ENCODE data around the gene PLK3.
"Not testable (repeated sequence)": the region's sequence is repeated elsewhere in the genome, so short reads cannot be mapped to it uniquely, and the experiment has no call there.

Gene PLK3

GRCh38 chr1:44788120-44788860 lies 11.9 kb upstream of the PLK3 start, which contains the start of gene BEST4:
TSS of gene BEST4 (minus strand) at chr1:44788170. CDS start at chr1:44787705, 465 bp downstream.
- Histone ChIP-seq H3K36me3 (ENCODE audit: control insufficient read depth, insufficient read depth, low read length) (no peaks in the 10 kb centered on the region), H3K4me3 (ENCODE audit: extremely low read depth, insufficient read depth, low read length, poor library complexity, severe bottlenecking) (no peak within 1 kb of the TSS), H3K27ac (ENCODE audit: low read depth, low read length, severe bottlenecking) (no peak within 1 kb of the TSS), H3K9me3 (ENCODE audit: control insufficient read depth, low read length) (no peaks in the 10 kb centered on the region), H3K4me1 (ENCODE audit: control insufficient read depth, insufficient read depth, low read length, poor library complexity, severe bottlenecking) (peaks cover 12% of the 10 kb centered on the region)
- WGBS, 2 experiments (ENCODE audit: insufficient coverage in 2 of 2), result 96 to 98% methylated on average over 6 of the region's 9 CpGs

- Histone ChIP-seq H3K9me3 (ENCODE audit: control insufficient read depth, low read length) (no peaks in the 10 kb centered on the region), H3K27ac (ENCODE audit: low read depth, low read length, severe bottlenecking) (no peak overlapping the region)
- 80 to 89% methylated on average over 4 to 6 of the region's 7 CpGs for WGBS, 2 experiments (ENCODE audit: insufficient coverage in 2 of 2)
These were observed 9.0 kb upstream of the PLK3 start for GRCh38 chr1:44790968-44791801.

DNA sequence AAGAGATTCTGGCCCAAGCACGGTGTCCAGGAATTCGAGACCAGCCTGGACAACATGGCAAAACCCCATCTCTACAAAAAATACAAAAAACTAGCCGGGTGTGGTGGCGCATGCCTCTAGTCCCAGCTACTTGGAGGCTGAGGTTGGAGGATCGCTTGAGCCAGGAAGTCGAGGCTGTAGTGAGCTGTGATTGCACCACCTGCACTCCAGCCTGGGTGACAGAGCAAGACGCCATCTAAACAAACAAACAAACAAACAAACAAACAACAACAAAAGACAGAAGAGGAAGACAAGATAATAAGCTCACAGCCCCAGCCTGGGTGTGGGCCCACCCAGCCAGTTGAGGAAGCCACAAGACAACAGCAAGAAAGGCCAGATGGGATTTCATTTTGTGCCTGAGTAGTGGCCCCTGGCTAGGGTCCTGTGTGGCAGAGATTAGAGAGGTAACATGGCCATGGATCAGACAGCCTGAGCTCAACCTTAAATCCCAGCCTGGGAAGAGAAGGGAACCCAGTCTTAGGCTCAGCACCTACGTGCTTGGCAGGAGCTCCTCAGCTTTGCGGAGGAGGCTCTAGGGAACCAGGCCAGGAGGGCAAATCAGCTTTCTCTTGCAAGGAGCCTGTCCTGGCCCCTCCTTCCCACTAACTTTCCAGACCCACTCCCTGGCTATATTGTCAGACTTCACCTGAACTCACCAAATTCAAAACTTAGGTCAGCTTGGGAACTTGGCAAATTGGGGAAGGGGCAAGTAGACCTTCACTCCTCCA lies 7.3 kb upstream of the PLK3 start:
- no peaks in the 10 kb centered on the region for H3K4me1 ChIP-seq (ENCODE audit: control insufficient read depth, insufficient read depth, low read length, poor library complexity, severe bottlenecking)
- no peaks in the 10 kb centered on the region for H3K9me3 ChIP-seq (ENCODE audit: control insufficient read depth, low read length)
- H3K4me3 ChIP-seq (ENCODE audit: extremely low read depth, insufficient read depth, low read length, poor library complexity, severe bottlenecking), result no peak overlapping the region
- whole genome bisulfite sequencing, 2 experiments (ENCODE audit: insufficient coverage in 2 of 2), result 90% methylated on average over 4 to 7 of the region's 9 CpGs
- H3K27ac ChIP-seq (ENCODE audit: low read depth, low read length, severe bottlenecking), result no peak overlapping the region
- no peaks in the 10 kb centered on the region for H3K36me3 ChIP-seq (ENCODE audit: control insufficient read depth, insufficient read depth, low read length)

More at GRCh38 chr1:44790968-44791801, 9.0 kb upstream of the PLK3 start:
- H3K4me1 ChIP-seq (ENCODE audit: control insufficient read depth, insufficient read depth, low read length, poor library complexity, severe bottlenecking), result no peaks in the 10 kb centered on the region
- H3K36me3 ChIP-seq (ENCODE audit: control insufficient read depth, insufficient read depth, low read length), result no peaks in the 10 kb centered on the region
- no peak overlapping the region for H3K4me3 ChIP-seq (ENCODE audit: extremely low read depth, insufficient read depth, low read length, poor library complexity, severe bottlenecking)

GRCh38 chr1:44797886-44798285 lies 2.3 kb upstream of the PLK3 start:
- H3K4me1 ChIP-seq (ENCODE audit: control insufficient read depth, insufficient read depth, low read length, poor library complexity, severe bottlenecking), result peaks cover 17% of the 10 kb centered on the region
- H3K27ac ChIP-seq (ENCODE audit: low read depth, low read length, severe bottlenecking); H3K4me3 ChIP-seq (ENCODE audit: extremely low read depth, insufficient read depth, low read length, poor library complexity, severe bottlenecking); H3K9me3 ChIP-seq (ENCODE audit: control insufficient read depth, low read length): not testable (repeated sequence)
- H3K36me3 ChIP-seq (ENCODE audit: control insufficient read depth, insufficient read depth, low read length), result peaks cover 12% of the 10 kb centered on the region
- 87 to 90% methylated on average over 5 to 6 of the region's 8 CpGs for WGBS, 2 experiments (ENCODE audit: insufficient coverage in 2 of 2)

DNA sequence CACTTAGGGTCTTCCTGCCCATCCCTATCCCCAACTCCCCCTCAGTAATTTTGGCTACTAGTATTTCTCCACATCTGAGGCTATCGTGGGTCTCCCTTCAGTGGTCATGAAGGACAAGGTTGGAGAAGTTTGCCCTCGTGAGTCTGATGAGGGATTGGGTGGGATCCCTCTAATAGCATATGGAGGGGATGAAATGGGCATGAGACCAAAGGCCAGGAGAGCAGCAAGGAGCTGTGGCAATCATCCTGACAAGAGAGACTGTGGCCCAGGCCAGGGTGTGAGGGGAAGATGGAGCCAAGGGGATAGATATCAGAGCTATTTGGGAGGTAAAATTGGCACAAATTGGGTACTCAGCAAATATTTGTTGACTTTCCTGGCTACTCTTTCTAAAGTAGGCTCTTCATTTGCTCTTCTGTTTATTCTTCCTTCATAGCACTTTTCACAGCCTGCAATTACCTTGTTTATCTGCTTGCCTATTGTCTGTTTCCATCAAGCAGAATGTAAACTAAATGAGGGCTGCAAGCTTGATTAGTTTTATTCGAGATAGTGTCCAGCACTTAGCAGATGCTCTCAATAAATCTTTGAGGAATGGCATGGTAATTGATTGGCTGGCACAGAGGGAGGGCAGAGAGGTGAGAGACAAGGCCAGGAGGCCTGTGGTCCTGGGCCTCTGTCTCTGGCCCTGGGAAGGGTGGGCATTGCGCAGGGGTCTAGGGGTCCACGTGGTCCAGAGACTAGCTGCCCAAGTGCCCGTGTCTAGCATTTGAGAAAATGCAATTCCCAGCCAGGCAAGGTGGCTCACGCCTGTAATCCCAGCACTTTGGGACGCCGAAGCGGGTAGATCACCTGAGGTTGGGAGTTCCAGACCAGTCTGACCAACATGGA lies 1.5 kb upstream of the PLK3 start:
- Histone ChIP-seq H3K4me3 (ENCODE audit: extremely low read depth, insufficient read depth, low read length, poor library complexity, severe bottlenecking) (no peak overlapping the region), H3K27ac (ENCODE audit: low read depth, low read length, severe bottlenecking) (no peak overlapping the region), H3K4me1 (ENCODE audit: control insufficient read depth, insufficient read depth, low read length, poor library complexity, severe bottlenecking) (peaks cover 25% of the 10 kb centered on the region), H3K9me3 (ENCODE audit: control insufficient read depth, low read length) (no peaks in the 10 kb centered on the region), H3K36me3 (ENCODE audit: control insufficient read depth, insufficient read depth, low read length) (peaks cover 21% of the 10 kb centered on the region)
- 94 to 100% methylated on average over 7 to 9 of the region's 10 CpGs for WGBS, 2 experiments (ENCODE audit: insufficient coverage in 2 of 2)

- peaks cover 50% of the 10 kb centered on the region for H3K36me3 ChIP-seq (ENCODE audit: control insufficient read depth, insufficient read depth, low read length)
- H3K27ac ChIP-seq (ENCODE audit: low read depth, low read length, severe bottlenecking), result no peak overlapping the region
- peaks cover 49% of the 10 kb centered on the region for H3K4me1 ChIP-seq (ENCODE audit: control insufficient read depth, insufficient read depth, low read length, poor library complexity, severe bottlenecking)
- WGBS, 2 experiments (ENCODE audit: insufficient coverage in 2 of 2), result 78 to 79% methylated on average over 9 to 10 of the region's 13 CpGs
- peak overlapping the region; percentile 91 for H3K4me3 ChIP-seq (ENCODE audit: extremely low read depth, insufficient read depth, low read length, poor library complexity, severe bottlenecking)
- no peaks in the 10 kb centered on the region for H3K9me3 ChIP-seq (ENCODE audit: control insufficient read depth, low read length)
These were observed 1.5 kb downstream of the PLK3 start for GRCh38 chr1:44801491-44802305.

- H3K4me3 ChIP-seq (ENCODE audit: extremely low read depth, insufficient read depth, low read length, poor library complexity, severe bottlenecking), result peak overlapping the region; percentile 91
- no peak overlapping the region for H3K27ac ChIP-seq (ENCODE audit: low read depth, low read length, severe bottlenecking)
- 85 to 89% methylated on average over 10 to 12 of the region's 13 CpGs for WGBS, 2 experiments (ENCODE audit: insufficient coverage in 2 of 2)
- peaks cover 53% of the 10 kb centered on the region for H3K36me3 ChIP-seq (ENCODE audit: control insufficient read depth, insufficient read depth, low read length)
- H3K9me3 ChIP-seq (ENCODE audit: control insufficient read depth, low read length), result no peaks in the 10 kb centered on the region
- H3K4me1 ChIP-seq (ENCODE audit: control insufficient read depth, insufficient read depth, low read length, poor library complexity, severe bottlenecking), result peaks cover 53% of the 10 kb centered on the region
These were observed 2.3 kb downstream of the PLK3 start for GRCh38 chr1:44802306-44803061.

DNA sequence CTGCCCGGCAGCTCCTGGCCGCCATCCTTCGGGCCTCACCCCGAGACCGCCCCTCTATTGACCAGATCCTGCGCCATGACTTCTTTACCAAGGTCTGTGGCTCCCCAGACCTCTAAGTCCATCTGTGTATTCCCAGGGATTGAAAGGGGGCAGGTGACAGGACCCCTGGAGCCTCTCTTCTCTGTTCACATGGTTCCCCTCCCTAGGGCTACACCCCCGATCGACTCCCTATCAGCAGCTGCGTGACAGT lies 2.8 kb downstream of the PLK3 start:
- no peak overlapping the region for H3K27ac ChIP-seq (ENCODE audit: low read depth, low read length, severe bottlenecking)
- H3K4me1 ChIP-seq (ENCODE audit: control insufficient read depth, insufficient read depth, low read length, poor library complexity, severe bottlenecking), result peaks cover 54% of the 10 kb centered on the region
- 82 to 100% methylated on average over 8 to 9 of the region's 9 CpGs for WGBS, 2 experiments (ENCODE audit: insufficient coverage in 2 of 2)
- H3K9me3 ChIP-seq (ENCODE audit: control insufficient read depth, low read length), result no peaks in the 10 kb centered on the region
- peak overlapping the region; percentile 91 for H3K4me3 ChIP-seq (ENCODE audit: extremely low read depth, insufficient read depth, low read length, poor library complexity, severe bottlenecking)
- H3K36me3 ChIP-seq (ENCODE audit: control insufficient read depth, insufficient read depth, low read length), result peaks cover 53% of the 10 kb centered on the region

Measured in mesodermal cell (in vitro differentiated cells).